MM.1S (cell line): Measurements from ENCODE around the gene KLRF2.

Experiments used
- DNase-seq: peaks from one replicate; pipeline ENCODE4 v3.0.0-alpha.2; 2015
- H2AFZ ChIP-seq: fragments of 300-600 bp; sonication (generic); 2 replicates; pipeline ENCODE4 v1.6.0; 2016; ENCODE audit warnings: antibody characterized with exemption, low read length
- H3F3A ChIP-seq: fragments of 300-600 bp; sonication (generic); 2 replicates; pipeline ENCODE4 v1.6.1; 2016; ENCODE audit warnings: mild to moderate bottlenecking, antibody characterized with exemption, low read length, moderate library complexity, mixed read lengths; ENCODE audit not compliant: insufficient read depth
- H3K27ac ChIP-seq: fragments of 300-600 bp; sonication (generic); 2 replicates; pipeline ENCODE4 v1.5.1; 2016; ENCODE audit warnings: mild to moderate bottlenecking, low read length
- H3K27me3 ChIP-seq: fragments of 300-600 bp; sonication (generic); replicated peaks from 2 replicates; pipeline ENCODE4 v1.6.0; 2016; ENCODE audit warnings: low read length; ENCODE audit not compliant: insufficient read depth
- H3K36me3 ChIP-seq: fragments of 300-600 bp; sonication (generic); replicated peaks from 2 replicates; pipeline ENCODE4 v1.6.1; 2016; ENCODE audit warnings: mild to moderate bottlenecking, low read length, mixed read lengths; ENCODE audit not compliant: insufficient read depth
- H3K4me1 ChIP-seq: fragments of 300-600 bp; sonication (generic); 2 replicates; pipeline ENCODE4 v1.6.1; 2016; ENCODE audit warnings: low read length, mixed read lengths
- H3K4me2 ChIP-seq: fragments of 300-600 bp; sonication (generic); 2 replicates; pipeline ENCODE4 v1.6.0; 2016; ENCODE audit warnings: low read depth, low read length
- H3K4me3 ChIP-seq: fragments of 300-600 bp; sonication (generic); 2 replicates; pipeline ENCODE4 v1.5.1; 2016; ENCODE audit warnings: low read length, mixed read lengths
- H3K79me2 ChIP-seq: fragments of 300-600 bp; sonication (generic); 2 replicates; pipeline ENCODE4 v1.6.1; 2016; ENCODE audit warnings: mixed run types, low read length, mixed read lengths
- H3K9ac ChIP-seq: fragments of 300-600 bp; sonication (generic); 2 replicates; pipeline ENCODE4 v1.6.1; 2016; ENCODE audit warnings: low read length, mixed read lengths
- H3K9me2 ChIP-seq: fragments of 300-600 bp; sonication (generic); replicated peaks from 2 replicates; pipeline ENCODE4 v1.6.1; 2016; ENCODE audit warnings: mild to moderate bottlenecking, low read length, mixed read lengths; ENCODE audit not compliant: insufficient read depth
- H3K9me3 ChIP-seq: fragments of 300-600 bp; sonication (generic); replicated peaks from 2 replicates; pipeline ENCODE4 v1.6.1; 2016; ENCODE audit warnings: mild to moderate bottlenecking, low read length, mixed read lengths; ENCODE audit not compliant: insufficient read depth
- H4K20me1 ChIP-seq: fragments of 300-600 bp; sonication (generic); 2 replicates; pipeline ENCODE4 v1.6.1; 2016; ENCODE audit warnings: mild to moderate bottlenecking, low read length, moderate library complexity, mixed read lengths; ENCODE audit not compliant: insufficient read depth
- EZH2 ChIP-seq: fragments of 300-600 bp; sonication (generic); optimal IDR thresholded peaks from 2 replicates; pipeline ENCODE3; 2017; ENCODE audit warnings: low read depth, mild to moderate bottlenecking, antibody characterized with exemption, low read length, mixed read lengths
- EZH2phosphoT487 ChIP-seq: fragments of 300-600 bp; sonication (generic); IDR thresholded peaks from 2 replicates; pipeline ENCODE4 v1.6.1; 2018; ENCODE audit warnings: antibody characterized with exemption, low read length
- TF ChIP-seq, protein P1 (sequence below): fragments of 300-600 bp; sonication (generic); IDR thresholded peaks from 2 replicates; pipeline ENCODE4 v1.5.1; 2016; ENCODE audit warnings: antibody characterized with exemption, low read length, mixed read lengths

The KLRF2 gene

DNA sequence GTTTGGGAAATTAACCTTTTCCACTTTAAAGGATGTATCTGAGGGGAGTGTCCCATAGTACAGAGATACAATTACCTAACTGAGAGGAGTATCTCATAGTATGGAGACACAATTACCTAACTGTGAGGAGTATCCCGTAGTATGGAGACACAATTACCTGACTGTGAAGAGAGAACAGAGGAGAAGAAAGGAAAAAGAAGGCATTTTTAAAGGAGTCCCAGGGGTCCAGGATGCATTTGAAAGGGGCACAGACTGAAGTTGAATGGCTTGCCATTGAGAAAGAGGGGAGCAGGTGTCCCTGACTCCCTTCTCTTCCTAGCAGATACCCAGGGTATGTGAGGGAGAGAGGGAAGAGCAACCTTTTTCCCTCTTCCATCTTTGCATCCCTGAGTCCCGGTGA is 17.9 kb downstream of the KLRF2 start:
- Histone ChIP-seq H4K20me1 (no peaks in the 10 kb centered on the region), H3K4me2 (no peak overlapping the region), H3K27ac (no peak overlapping the region), H3K9ac (no peak overlapping the region), H3K27me3 (no peaks in the 10 kb centered on the region), H3K9me2 (no peaks in the 10 kb centered on the region), H3K9me3 (no peaks in the 10 kb centered on the region), H3K36me3 (no peaks in the 10 kb centered on the region), H3K4me1 (no peaks in the 10 kb centered on the region), H3F3A (no peaks in the 10 kb centered on the region), H2AFZ (no peak overlapping the region), H3K4me3 (no peak overlapping the region), H3K79me2 (no peaks in the 10 kb centered on the region)
- no peak for DNase-seq
- TF ChIP-seq EZH2phosphoT487 (no peak), EZH2 (no peak)
- TF ChIP-seq, protein P1, sequence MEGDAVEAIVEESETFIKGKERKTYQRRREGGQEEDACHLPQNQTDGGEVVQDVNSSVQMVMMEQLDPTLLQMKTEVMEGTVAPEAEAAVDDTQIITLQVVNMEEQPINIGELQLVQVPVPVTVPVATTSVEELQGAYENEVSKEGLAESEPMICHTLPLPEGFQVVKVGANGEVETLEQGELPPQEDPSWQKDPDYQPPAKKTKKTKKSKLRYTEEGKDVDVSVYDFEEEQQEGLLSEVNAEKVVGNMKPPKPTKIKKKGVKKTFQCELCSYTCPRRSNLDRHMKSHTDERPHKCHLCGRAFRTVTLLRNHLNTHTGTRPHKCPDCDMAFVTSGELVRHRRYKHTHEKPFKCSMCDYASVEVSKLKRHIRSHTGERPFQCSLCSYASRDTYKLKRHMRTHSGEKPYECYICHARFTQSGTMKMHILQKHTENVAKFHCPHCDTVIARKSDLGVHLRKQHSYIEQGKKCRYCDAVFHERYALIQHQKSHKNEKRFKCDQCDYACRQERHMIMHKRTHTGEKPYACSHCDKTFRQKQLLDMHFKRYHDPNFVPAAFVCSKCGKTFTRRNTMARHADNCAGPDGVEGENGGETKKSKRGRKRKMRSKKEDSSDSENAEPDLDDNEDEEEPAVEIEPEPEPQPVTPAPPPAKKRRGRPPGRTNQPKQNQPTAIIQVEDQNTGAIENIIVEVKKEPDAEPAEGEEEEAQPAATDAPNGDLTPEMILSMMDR: no peak

DNA sequence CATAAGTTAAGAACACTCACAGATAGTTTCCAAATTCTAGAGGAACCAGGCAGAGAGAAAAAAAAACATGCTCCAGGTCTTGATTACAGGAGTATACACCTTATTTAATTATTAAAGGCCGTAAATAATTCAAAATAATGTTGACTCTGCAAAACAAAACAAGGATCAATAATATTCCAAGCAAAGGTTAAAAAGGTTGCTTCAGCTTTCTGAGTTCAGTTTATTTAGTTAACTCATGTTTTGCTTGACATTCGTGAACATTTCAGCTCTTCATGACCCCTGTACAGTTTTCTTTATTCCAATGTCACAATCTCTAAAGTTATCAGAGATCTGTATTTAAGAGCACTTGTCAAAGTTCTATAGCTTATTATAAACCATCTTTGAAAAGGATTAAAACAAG is 19.6 kb downstream of the KLRF2 start:
- H3K27me3 ChIP-seq: no peaks in the 10 kb centered on the region
- H3K9ac ChIP-seq: no peak overlapping the region
- TF ChIP-seq, protein P1: no peak
- TF ChIP-seq EZH2 (no peak), EZH2phosphoT487 (no peak)
- H3K4me3 ChIP-seq: no peak overlapping the region
- no peaks in the 10 kb centered on the region for H3K36me3 ChIP-seq
- H3K9me2 ChIP-seq: no peaks in the 10 kb centered on the region
- H3K79me2 ChIP-seq: no peaks in the 10 kb centered on the region
- no peak overlapping the region for H2AFZ ChIP-seq
- H3F3A ChIP-seq: no peaks in the 10 kb centered on the region
- H3K27ac ChIP-seq: no peak overlapping the region
- H3K4me2 ChIP-seq: no peak overlapping the region
- no peaks in the 10 kb centered on the region for H3K9me3 ChIP-seq
- no peak for DNase-seq
- no peaks in the 10 kb centered on the region for H3K4me1 ChIP-seq
- H4K20me1 ChIP-seq: no peaks in the 10 kb centered on the region

DNA sequence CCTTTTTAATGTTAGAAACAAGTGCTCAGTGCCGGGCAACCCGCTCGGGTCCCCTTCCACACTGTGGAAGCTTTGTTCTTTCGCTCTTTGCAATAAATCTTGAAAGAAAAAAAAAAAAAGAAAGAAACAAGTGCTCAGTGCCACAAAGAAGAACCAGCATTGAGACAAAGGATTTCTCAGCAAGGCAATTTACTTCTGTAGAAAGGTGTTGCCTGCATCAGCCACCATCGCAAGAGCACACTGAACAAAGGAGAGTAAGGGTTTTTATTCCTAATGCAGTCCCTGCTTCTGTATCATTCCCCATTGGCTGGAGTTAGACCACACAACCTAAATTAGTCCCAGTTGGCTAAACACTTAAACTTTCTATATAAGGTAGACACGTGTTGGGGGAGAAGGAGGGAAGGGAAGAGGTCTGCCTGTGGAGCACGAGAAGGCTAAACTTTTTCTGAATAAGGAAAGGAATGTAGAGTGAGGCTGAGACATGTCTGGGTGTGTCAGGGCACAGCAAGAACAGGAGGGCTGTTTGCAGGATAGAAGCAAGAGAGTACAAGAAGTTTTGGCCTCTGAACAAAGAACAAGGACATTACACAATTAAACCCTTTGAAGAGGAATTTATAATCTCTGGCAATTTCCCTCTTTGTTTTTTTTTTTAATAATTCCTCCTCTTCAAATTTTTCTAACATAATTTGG is 21.4 kb downstream of the KLRF2 start:
- Histone ChIP-seq H3K4me2 (no peak overlapping the region), H3K36me3 (no peaks in the 10 kb centered on the region), H3F3A (no peaks in the 10 kb centered on the region), H2AFZ (no peak overlapping the region), H3K27me3 (no peaks in the 10 kb centered on the region), H3K79me2 (no peaks in the 10 kb centered on the region), H3K4me1 (no peaks in the 10 kb centered on the region), H3K4me3 (no peak overlapping the region), H3K9ac (no peak overlapping the region), H3K27ac (no peak overlapping the region), H3K9me2 (no peaks in the 10 kb centered on the region), H3K9me3 (no peaks in the 10 kb centered on the region), H4K20me1 (no peaks in the 10 kb centered on the region)
- TF ChIP-seq, protein P1: no peak
- TF ChIP-seq EZH2 (no peak), EZH2phosphoT487 (no peak)
- DNase-seq: no peak
